Measurements from ENCODE around the gene SLC9A5. TPM values are rescaled to one million over a fixed set of nuclear protein-coding genes. Genes with fewer than 3 reads are reported as not detected.

The SLC9A5 gene
- total RNA-seq, 1 donor from 2014 or later, result 1.4 TPM

DNA sequence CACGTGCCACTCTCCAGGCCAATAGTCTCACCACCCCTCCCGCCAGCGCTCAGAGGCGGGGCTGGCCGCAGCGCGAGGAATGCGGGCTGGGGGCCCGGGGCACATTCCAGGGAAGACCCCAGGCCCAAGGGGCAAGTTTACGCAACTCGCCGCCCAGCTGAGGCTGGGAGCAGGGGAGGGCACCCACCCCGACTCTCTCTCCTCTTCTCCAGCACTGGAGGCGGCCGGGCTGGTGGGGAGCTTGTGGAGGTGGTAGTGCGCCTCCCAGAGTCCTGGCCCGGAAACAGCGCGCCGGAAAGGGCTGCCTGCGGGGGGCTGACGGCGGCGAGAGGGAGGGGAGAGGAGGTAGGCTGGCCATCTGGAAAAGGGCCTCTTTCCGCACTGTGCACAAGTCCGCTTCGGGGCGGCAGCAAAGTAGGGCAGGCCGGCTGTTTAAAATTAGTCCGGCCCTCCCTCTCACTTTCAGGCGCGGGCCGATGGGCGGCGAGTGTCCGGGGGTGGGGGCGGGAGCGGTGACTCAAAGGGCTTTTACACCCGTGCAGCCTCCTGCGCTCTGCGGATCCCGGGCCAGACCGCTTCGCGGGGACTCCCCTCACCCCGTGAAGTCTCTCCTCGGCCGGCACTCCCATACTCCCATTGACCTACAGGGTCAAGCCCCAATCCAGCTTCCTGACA, 2.6 kb upstream of the SLC9A5 start:
- Mint-ChIP-seq H3K27me3 (ENCODE audit: unreplicated experiment) (peaks cover 20% of the 10 kb centered on the region), H3K27ac (ENCODE audit: unreplicated experiment) (no peak overlapping the region), H3K36me3 (ENCODE audit: unreplicated experiment) (peaks cover 5% of the 10 kb centered on the region), H3K4me3 (ENCODE audit: unreplicated experiment) (peak overlapping the region; percentile 92), H3K4me1 (ENCODE audit: low read depth, unreplicated experiment) (peaks cover 21% of the 10 kb centered on the region), H3K9me3 (ENCODE audit: unreplicated experiment) (peaks cover 9% of the 10 kb centered on the region)
- TF ChIP-seq CTCF (IDR thresholded peaks at IDR 0.05; ENCODE audit: partially characterized antibody, unreplicated experiment), result peak; percentile 2
- peak; percentile 87 for DNase-seq

DNA sequence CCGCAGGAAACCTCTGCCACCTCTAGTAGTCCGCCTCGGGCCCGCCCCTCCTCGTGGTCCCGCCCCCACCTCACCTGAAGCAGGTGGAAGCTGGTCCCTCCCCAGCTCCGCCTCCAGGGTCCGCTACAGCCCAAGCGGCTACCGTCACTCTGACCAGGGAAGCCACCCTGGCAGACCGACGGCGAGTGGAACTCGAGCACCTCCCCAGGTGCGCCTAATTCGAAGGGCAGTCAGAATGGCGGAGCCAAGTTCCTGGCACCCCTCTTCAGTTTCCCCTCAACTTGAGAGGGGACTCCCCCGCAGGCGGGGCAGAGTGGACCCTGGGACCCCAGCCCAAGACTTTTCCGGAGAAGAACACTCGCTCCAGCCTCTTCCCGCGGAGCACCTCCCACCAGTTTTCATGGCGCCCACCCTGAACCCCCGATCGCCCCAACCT, 2.0 kb upstream of the SLC9A5 start:
- Mint-ChIP-seq H3K4me1 (ENCODE audit: low read depth, unreplicated experiment) (peaks cover 21% of the 10 kb centered on the region), H3K36me3 (ENCODE audit: unreplicated experiment) (peaks cover 5% of the 10 kb centered on the region), H3K4me3 (ENCODE audit: unreplicated experiment) (peak overlapping the region; percentile 92), H3K27me3 (ENCODE audit: unreplicated experiment) (peaks cover 23% of the 10 kb centered on the region), H3K9me3 (ENCODE audit: unreplicated experiment) (peaks cover 9% of the 10 kb centered on the region), H3K27ac (ENCODE audit: unreplicated experiment) (no peak overlapping the region)
- no peak for DNase-seq
- TF ChIP-seq CTCF (IDR thresholded peaks at IDR 0.05; ENCODE audit: partially characterized antibody, unreplicated experiment), result no peak

DNA sequence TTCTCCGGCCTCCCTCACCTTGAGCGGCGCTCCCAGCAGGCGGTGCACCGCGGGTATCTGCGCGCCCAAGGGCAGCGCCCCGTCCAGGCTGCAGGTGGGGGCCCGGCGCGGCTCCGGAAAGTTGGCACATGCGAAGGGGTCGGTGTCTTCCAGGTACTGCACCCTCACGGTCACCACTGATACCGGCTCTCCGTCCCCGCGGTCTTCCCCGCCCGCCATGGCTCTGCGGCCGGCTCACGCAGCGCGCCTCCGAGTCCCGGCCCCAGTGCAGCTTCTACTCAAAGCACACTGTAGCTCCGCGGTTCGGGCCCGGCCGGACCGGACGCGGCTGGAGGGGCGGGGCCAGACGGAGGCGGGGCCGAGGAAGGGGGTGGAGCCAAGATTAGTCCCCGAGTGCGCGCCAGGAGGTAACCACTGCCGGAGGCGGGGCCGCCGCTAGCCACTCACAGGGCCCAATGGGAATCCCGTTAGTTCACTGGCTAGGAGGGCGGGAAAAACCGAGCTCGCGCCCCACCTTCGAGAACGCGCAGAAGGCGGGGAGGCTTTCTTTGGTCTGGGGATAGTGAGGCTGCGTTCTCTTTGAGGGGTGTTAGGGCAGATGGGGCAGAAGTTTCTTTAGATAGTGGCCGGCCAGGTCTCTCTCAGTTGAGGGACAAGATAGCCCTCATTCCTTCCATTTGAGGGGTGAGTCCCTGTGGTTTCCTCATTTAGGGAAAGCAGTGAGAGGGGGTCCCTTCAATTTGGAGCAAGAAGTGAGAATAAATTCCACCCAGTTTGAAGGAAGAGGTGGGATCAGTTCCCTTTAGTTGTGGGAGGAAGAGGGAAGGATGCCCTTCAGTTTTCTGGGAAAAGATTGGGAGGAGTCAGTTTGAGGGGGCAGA, 1.3 kb upstream of the SLC9A5 start, which contains the start of gene FHOD1:
TSS of gene FHOD1 (minus strand) at position 290 of the 881 bp plus-strand sequence. CDS start at position 219, 71 bp downstream.
- H3K4me1 Mint-ChIP-seq (ENCODE audit: low read depth, unreplicated experiment), result peaks cover 21% of the 10 kb centered on the region
- TF ChIP-seq CTCF (IDR thresholded peaks at IDR 0.05; ENCODE audit: partially characterized antibody, unreplicated experiment), result no peak
- H3K27ac Mint-ChIP-seq (ENCODE audit: unreplicated experiment), result no peak within 1 kb of the TSS
- H3K27me3 Mint-ChIP-seq (ENCODE audit: unreplicated experiment), result peaks cover 24% of the 10 kb centered on the region
- H3K9me3 Mint-ChIP-seq (ENCODE audit: unreplicated experiment), result peaks cover 9% of the 10 kb centered on the region
- H3K36me3 Mint-ChIP-seq (ENCODE audit: unreplicated experiment), result peaks cover 5% of the 10 kb centered on the region
- H3K4me3 Mint-ChIP-seq (ENCODE audit: unreplicated experiment), result peak within 1 kb of the TSS; percentile 92
- DNase-seq, result peak; percentile 87

- Mint-ChIP-seq H3K4me1 (ENCODE audit: low read depth, unreplicated experiment) (peaks cover 21% of the 10 kb centered on the region), H3K9me3 (ENCODE audit: unreplicated experiment) (peaks cover 11% of the 10 kb centered on the region), H3K27me3 (ENCODE audit: unreplicated experiment) (peaks cover 24% of the 10 kb centered on the region), H3K4me3 (ENCODE audit: unreplicated experiment) (peak overlapping the region; percentile 92), H3K27ac (ENCODE audit: unreplicated experiment) (no peak overlapping the region), H3K36me3 (ENCODE audit: unreplicated experiment) (peaks cover 5% of the 10 kb centered on the region)
- TF ChIP-seq CTCF (IDR thresholded peaks at IDR 0.05; ENCODE audit: partially characterized antibody, unreplicated experiment), result no peak
- no peak for DNase-seq
These were observed 742 bp upstream of the SLC9A5 start for GRCh38 chr16:67248073-67248400.
